Thymus (tissue), 11 donors: ENCODE results near the gene MAPKAP1. TPM values are rescaled to one million over a fixed set of nuclear protein-coding genes. Genes with fewer than 3 reads are reported as not detected.

Experiments used
- DNase-seq, 9 donors: peaks; one replicate each; pipeline ENCODE4 v3.0.0-alpha.2; 2013; ENCODE audit warnings: low spot score in 9 of 9, low read depth in 6 of 9, missing footprints in 1 of 9
- H3K27ac ChIP-seq, 2 donors: one replicate each; pipeline ENCODE4 v1.5.1; 2013; ENCODE audit warnings: control low read depth in 1 of 2, low read depth in 1 of 2, low read length in 1 of 2, mild to moderate bottlenecking in 1 of 2, moderate library complexity in 1 of 2
- H3K27me3 ChIP-seq, 2 donors: one replicate each; pipeline ENCODE4 v1.5.1; 2013; ENCODE audit warnings: low read length in 1 of 2; ENCODE audit not compliant: control insufficient read depth in 2 of 2, insufficient read depth in 1 of 2
- H3K36me3 ChIP-seq, 2 donors: one replicate each; pipeline ENCODE4 v1.5.1; 2013; ENCODE audit warnings: low read length in 1 of 2, mild to moderate bottlenecking in 1 of 2, moderate library complexity in 1 of 2; ENCODE audit not compliant: control insufficient read depth in 2 of 2, insufficient read depth in 2 of 2
- H3K4me1 ChIP-seq, 2 donors: one replicate each; pipeline ENCODE4 v1.5.1; 2013; ENCODE audit warnings: low read length in 2 of 2; ENCODE audit not compliant: control insufficient read depth in 2 of 2, insufficient read depth in 2 of 2
- H3K4me3 ChIP-seq, 2 donors: one replicate each; pipeline ENCODE4 v1.5.1; 2013; ENCODE audit warnings: low read length in 2 of 2, control low read depth in 1 of 2, mild to moderate bottlenecking in 1 of 2
- H3K9me3 ChIP-seq, 2 donors: one replicate each; pipeline ENCODE4 v1.5.1; 2013; ENCODE audit warnings: low read length in 1 of 2, mild to moderate bottlenecking in 1 of 2; ENCODE audit not compliant: control insufficient read depth in 2 of 2, insufficient read depth in 1 of 2
- WGBS: extraction: QIAGEN DNeasy Blood & Tissue Kit; methylation state at CpG from one replicate; pipeline ENCODE4 v1.1.7; 2013; 5-methylcytosine and 5-hydroxymethylcytosine counted together
- polyA plus RNA-seq: library from polyadenylated mRNA; stranded (reverse); fragments of 200-250 nt; gene quantifications from one replicate; pipeline ENCODE4 v1.2.3, GENCODE V29; 2013
- total RNA-seq: library from RNA; stranded (reverse); fragments of 120-200 nt; gene quantifications from one replicate; pipeline ENCODE4 v1.2.4, GENCODE V29; 2013
- donor health status: healthy.

The MAPKAP1 gene
- total and polyA plus RNA-seq, 2 donors = 40.3 to 40.7 TPM

DNA sequence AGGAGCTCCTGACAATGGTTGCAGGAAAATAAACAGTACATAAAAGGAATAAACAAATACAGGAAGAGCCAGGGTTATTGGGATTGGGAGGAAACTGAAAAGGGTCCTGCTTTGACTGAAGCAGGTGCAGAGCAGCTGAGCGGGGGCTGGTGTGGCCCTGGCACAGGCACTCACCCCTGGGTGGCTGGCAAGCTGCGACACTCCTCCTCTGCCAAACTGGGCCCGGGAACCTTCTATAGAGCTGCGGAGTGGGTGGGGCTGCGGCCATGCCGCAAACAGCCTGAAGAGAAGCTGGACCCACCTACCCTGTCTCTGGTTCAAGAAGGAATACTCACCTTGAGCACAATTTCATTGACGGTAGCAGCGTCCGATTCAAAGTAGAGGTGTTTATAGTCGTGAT lies 262.8 kb downstream of the MAPKAP1 start:
- H3K4me3 ChIP-seq = no peak overlapping the region
- H3K36me3 ChIP-seq = peaks cover 12 to 27% of the 10 kb centered on the region in 2 donors
- H3K9me3 ChIP-seq = no peaks in the 10 kb centered on the region
- no peaks in the 10 kb centered on the region for H3K4me1 ChIP-seq
- 98% methylated on average over 10 of the region's 10 CpGs for WGBS
- no peak for DNase-seq
- no peaks in the 10 kb centered on the region for H3K27me3 ChIP-seq
- H3K27ac ChIP-seq = no peak overlapping the region

- H3K36me3 ChIP-seq = peaks cover 13 to 33% of the 10 kb centered on the region in 2 donors
- WGBS = over 99% methylated on average over 8 of the region's 8 CpGs
These were observed 263.6 kb downstream of the MAPKAP1 start for GRCh38 chr9:125443367-125443766.

DNA sequence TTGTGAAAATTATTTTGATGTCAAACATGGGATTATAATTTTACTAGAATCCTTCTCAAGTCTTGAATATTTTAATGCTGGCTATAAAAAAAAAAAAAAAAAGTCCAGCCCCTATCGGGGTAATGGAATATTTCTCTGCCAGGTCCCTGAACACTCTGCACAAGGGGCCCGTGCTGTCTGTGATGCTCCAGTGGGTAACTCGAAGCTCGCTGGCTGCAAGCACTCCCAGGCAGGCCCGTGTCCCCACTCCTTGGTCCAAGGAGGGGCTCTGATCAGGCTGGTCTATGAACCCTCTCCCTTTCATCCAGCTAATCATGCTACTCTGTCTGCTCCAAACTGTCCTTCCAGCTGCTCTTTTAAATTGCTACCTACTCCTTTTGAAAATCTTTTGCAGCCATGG lies 264.6 kb downstream of the MAPKAP1 start:
- no peak overlapping the region for H3K27ac ChIP-seq
- no peaks in the 10 kb centered on the region for H3K27me3 ChIP-seq
- no peak overlapping the region for H3K4me3 ChIP-seq
- no peaks in the 10 kb centered on the region for H3K9me3 ChIP-seq
- no peak for DNase-seq
- 94% methylated on average over 5 of the region's 5 CpGs for WGBS
- no peaks in the 10 kb centered on the region for H3K4me1 ChIP-seq
- H3K36me3 ChIP-seq = peaks cover 13 to 30% of the 10 kb centered on the region in 2 donors

More at GRCh38 chr9:125443367-125443766, 263.6 kb downstream of the MAPKAP1 start:
- Histone ChIP-seq H3K4me3 (no peak overlapping the region), H3K4me1 (no peaks in the 10 kb centered on the region), H3K9me3 (no peaks in the 10 kb centered on the region), H3K27ac (no peak overlapping the region), H3K27me3 (no peaks in the 10 kb centered on the region)
- DNase-seq = no peak

- Histone ChIP-seq H3K27me3 (no peaks in the 10 kb centered on the region), H3K27ac (no peak overlapping the region), H3K9me3 (no peaks in the 10 kb centered on the region), H3K36me3 (peaks cover 13 to 32% of the 10 kb centered on the region in 2 donors), H3K4me1 (no peaks in the 10 kb centered on the region), H3K4me3 (no peak overlapping the region)
- DNase-seq = no peak
- 96% methylated on average over 14 of the region's 14 CpGs for WGBS
These were observed 266.6 kb downstream of the MAPKAP1 start for GRCh38 chr9:125440411-125440810.

DNA sequence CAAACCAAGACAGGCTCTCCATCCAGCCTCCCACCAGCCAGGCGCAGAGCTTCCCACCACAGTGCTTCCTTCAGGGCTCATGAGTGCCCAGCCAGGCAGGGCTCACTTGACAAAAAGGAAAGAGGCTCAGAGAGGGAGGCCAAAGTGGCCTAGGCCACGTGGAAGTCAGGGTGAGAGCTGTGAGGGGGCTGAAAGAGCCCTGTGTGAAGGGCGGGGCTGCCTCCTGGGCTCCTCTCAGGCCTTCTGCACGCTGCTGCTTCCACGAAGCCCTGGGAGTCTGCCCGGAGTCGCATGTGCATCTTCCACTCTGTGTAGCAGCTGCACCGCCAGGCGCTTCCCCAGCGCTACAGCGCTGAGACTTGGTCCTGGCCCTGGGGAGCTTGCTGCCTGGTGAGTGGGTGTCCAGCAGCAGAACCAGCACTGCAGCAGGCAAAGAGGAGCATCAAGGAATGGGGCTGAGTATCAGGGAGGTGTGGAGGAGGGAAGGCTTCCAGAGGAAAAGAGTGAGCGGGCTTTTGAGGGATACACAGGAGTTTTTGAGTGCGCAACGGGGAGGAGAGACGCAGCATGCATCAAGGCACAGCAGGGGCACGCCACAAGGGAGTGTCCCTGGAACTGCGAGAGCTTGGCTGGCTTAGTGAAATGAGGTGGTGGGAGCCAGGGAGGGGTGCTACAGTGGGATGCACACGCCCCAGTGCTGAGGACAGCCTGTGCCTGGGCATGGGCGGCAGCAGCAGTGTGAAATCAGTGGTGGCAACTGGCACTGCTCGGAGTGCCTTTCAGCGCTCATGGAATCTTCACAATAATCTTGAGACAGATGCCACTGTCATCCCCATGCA lies 267.4 kb downstream of the MAPKAP1 start:
- Histone ChIP-seq H3K4me3 (no peak overlapping the region), H3K27me3 (no peaks in the 10 kb centered on the region), H3K27ac (no peak overlapping the region), H3K9me3 (no peaks in the 10 kb centered on the region), H3K36me3 (peaks cover 13 to 32% of the 10 kb centered on the region in 2 donors), H3K4me1 (no peaks in the 10 kb centered on the region)
- WGBS = 99% methylated on average over 21 of the region's 21 CpGs
- no peak for DNase-seq

DNA sequence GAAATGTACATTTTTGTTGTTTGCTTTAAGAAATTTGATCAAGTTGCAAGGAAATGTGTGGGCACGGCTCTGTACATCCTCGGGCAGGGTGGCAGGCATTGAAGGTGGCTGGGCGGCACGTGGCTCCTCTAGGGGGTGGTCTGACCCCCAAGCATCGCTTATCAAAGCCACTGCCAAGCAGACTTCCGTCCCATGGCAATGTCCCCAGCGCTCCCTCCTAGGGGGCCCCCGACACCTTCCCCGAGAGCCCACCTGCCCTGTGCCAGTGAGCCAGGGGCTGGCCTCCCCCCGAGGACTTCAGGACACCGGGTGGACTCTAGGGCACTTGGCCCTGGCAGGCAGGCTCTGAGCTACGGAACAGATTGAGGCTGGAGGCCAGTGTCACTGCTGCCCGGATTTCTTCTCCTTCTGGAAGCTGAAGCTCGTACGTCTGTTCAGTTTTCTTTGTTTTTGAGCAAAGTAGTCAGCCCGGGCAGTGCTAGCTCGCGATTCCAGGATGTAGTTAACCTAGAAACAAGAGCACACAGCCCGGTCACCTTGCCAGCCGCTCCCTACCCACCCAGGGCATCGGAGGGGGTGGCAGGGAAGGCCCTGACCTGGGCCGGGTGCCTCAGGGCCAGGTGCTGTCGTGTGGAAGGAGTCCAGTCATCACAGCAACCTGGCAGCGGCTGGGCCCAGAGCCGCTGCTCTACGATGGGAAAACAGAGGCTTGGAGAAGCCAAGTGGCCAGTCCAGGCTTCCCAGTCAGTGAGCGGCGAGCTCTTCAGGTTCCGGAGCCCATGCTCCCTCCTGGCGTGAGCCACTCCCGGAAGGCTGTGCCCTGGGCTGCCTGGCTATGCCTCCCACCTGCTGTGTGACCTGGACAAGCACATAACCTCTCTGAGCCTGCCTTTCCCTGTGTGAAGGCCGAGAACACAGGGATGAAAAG lies 268.2 kb downstream of the MAPKAP1 start:
- no peak for DNase-seq
- 97% methylated on average over 32 of the region's 32 CpGs for WGBS
- Histone ChIP-seq H3K4me1 (no peaks in the 10 kb centered on the region), H3K27me3 (no peaks in the 10 kb centered on the region), H3K27ac (no peak overlapping the region), H3K9me3 (no peaks in the 10 kb centered on the region), H3K4me3 (no peak overlapping the region), H3K36me3 (peaks cover 10 to 26% of the 10 kb centered on the region in 2 donors)

DNA sequence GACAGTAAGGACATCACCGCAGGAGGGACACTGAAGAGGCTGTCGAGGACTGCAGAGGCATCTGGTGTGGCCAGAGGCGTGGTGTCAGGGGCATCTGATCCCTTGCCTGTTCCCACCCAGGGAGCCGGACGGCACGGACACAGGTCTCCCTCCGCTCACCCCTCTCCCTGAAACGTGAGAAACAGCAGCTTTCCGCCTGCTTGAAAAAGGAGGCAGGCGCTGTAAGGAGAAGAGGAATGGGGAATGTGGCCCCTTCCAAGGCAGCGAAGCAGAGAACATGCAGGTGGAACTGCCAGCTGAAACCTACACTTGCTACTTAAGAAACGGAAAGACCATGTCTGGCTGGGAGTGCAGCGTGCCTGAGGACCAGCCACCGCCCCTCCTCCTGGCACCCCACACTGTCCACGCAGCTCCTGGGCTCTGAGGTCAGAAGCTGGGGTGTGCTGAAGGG lies 269.2 kb downstream of the MAPKAP1 start:
- Histone ChIP-seq H3K36me3 (peaks cover 7 to 20% of the 10 kb centered on the region in 2 donors), H3K27ac (no peak overlapping the region), H3K9me3 (no peaks in the 10 kb centered on the region), H3K27me3 (no peaks in the 10 kb centered on the region), H3K4me1 (no peaks in the 10 kb centered on the region), H3K4me3 (no peak overlapping the region)
- DNase-seq = no peak
- 95% methylated on average over 15 of the region's 15 CpGs for WGBS

- no peaks in the 10 kb centered on the region for H3K4me1 ChIP-seq
- H3K9me3 ChIP-seq = no peaks in the 10 kb centered on the region
- no peaks in the 10 kb centered on the region for H3K27me3 ChIP-seq
- peaks cover 7 to 20% of the 10 kb centered on the region in 2 donors for H3K36me3 ChIP-seq
- whole genome bisulfite sequencing = 96% methylated on average over 24 of the region's 24 CpGs
- H3K27ac ChIP-seq = no peak overlapping the region
- H3K4me3 ChIP-seq = no peak overlapping the region
- no peak for DNase-seq
These were observed 270.2 kb downstream of the MAPKAP1 start for GRCh38 chr9:125436613-125437443.
